Measurements from ENCODE around the gene PDZRN3.

GRCh38 chr3:73542136-73542535 is 82.6 kb downstream of the PDZRN3 start:
- TF ChIP-seq, protein P1, sequence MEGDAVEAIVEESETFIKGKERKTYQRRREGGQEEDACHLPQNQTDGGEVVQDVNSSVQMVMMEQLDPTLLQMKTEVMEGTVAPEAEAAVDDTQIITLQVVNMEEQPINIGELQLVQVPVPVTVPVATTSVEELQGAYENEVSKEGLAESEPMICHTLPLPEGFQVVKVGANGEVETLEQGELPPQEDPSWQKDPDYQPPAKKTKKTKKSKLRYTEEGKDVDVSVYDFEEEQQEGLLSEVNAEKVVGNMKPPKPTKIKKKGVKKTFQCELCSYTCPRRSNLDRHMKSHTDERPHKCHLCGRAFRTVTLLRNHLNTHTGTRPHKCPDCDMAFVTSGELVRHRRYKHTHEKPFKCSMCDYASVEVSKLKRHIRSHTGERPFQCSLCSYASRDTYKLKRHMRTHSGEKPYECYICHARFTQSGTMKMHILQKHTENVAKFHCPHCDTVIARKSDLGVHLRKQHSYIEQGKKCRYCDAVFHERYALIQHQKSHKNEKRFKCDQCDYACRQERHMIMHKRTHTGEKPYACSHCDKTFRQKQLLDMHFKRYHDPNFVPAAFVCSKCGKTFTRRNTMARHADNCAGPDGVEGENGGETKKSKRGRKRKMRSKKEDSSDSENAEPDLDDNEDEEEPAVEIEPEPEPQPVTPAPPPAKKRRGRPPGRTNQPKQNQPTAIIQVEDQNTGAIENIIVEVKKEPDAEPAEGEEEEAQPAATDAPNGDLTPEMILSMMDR (conservative IDR thresholded peaks at IDR 0.05 in 1 of 2, IDR thresholded peaks at IDR 0.05 in 1 of 2; ENCODE audit: extremely low read depth in 1 of 2, insufficient read depth in 1 of 2, low read depth in 1 of 2, low read length in 2 of 2) = no peak
- no peak for TF ChIP-seq EZH2 (IDR thresholded peaks at IDR 0.05; ENCODE audit: borderline replicate concordance, low read length)

Data from mammary epithelial cell (primary cell).